GM12878 (cell line): Measurements from ENCODE around the gene NMNAT1. TPM values are rescaled to one million over a fixed set of nuclear protein-coding genes. Genes with fewer than 3 reads are reported as not detected.

Experiments
- ATAC-seq: fragments of 200-7000 bp; cut with Tn5 transposase; 3 replicates; pipeline ENCODE4 v1.9.1; 2020; ENCODE audit warnings: mild to moderate bottlenecking, moderate library complexity
- BruUV-seq: library from RNA; stranded (reverse); fragments of 400-500 nt; replicated peaks from 2 replicates; lab custom pipeline; 2021; lab: Mats Ljungman, UMichigan
- CTCF ChIA-PET: fragments of 300-600 bp; sonication (Branson Sonifier 250); formaldehyde crosslinking; extraction: SDS; loops from one replicate; lab custom pipeline; 2021; ENCODE audit warnings: inconsistent platforms; lab: Yijun Ruan, JAX
- POLR2A ChIA-PET: fragments of 350-600 bp; formaldehyde crosslinking; extraction: SDS; loops from one replicate; lab custom pipeline; 2021; ENCODE audit warnings: inconsistent platforms; lab: Charles Lee
- RAD21 ChIA-PET: fragments of 300-600 bp; sonication (Branson Sonifier 250); formaldehyde crosslinking; loops from one replicate; lab custom pipeline; 2023; ENCODE audit warnings: antibody characterized with exemption; ENCODE audit not compliant: unreplicated experiment; lab: Charles Lee
- SMC1A ChIA-PET: fragments of 300-600 bp; sonication (Branson Sonifier 250); formaldehyde crosslinking; loops from one replicate; lab custom pipeline; 2023; ENCODE audit not compliant: unreplicated experiment, uncharacterized antibody; lab: Charles Lee
- DNase-seq: peaks from one replicate; pipeline ENCODE4 v3.0.0-alpha.2; 2011; ENCODE audit warnings: low read depth, low spot score
- FAIRE-seq: peaks from 3 replicates; lab custom pipeline; 2011; peaks lifted over from hg19 to GRCh38; lab: Jason Lieb, UNC
- H2AFZ ChIP-seq: 2 replicates; pipeline ENCODE4 v1.6.0; 2011; ENCODE audit warnings: low read depth, low read length, control low read depth; ENCODE audit not compliant: control insufficient read depth
- H3K27ac ChIP-seq: 2 replicates; pipeline ENCODE4 v1.5.1; 2011; ENCODE audit warnings: control low read depth; ENCODE audit not compliant: control insufficient read depth, insufficient read depth
- H3K27me3 ChIP-seq, 2 experiments: replicated peaks in 1 of 2; 2 replicates each; pipeline versions ENCODE4 v1.6.0 to v1.6.1; 2011; ENCODE audit warnings: low read length in 1 of 2; ENCODE audit not compliant: control insufficient read depth in 2 of 2, insufficient read depth in 2 of 2
- H3K36me3 ChIP-seq, 2 experiments: 2 replicates each; pipeline ENCODE4 v1.5.1; 2011; ENCODE audit warnings: low read length in 1 of 2; ENCODE audit not compliant: control insufficient read depth in 2 of 2, insufficient read depth in 2 of 2
- H3K4me1 ChIP-seq: 2 replicates; pipeline ENCODE4 v1.6.1; 2011; ENCODE audit warnings: mild to moderate bottlenecking, low read length, moderate library complexity, mixed read lengths; ENCODE audit not compliant: control insufficient read depth, insufficient read depth
- H3K4me2 ChIP-seq: 2 replicates; pipeline ENCODE4 v1.6.0; 2011; ENCODE audit warnings: control low read depth; ENCODE audit not compliant: control insufficient read depth, insufficient read depth
- H3K4me3 ChIP-seq: fragments of 200-600 bp; sonication (generic); 2 replicates; pipeline ENCODE4 v1.5.1; 2016
- H3K79me2 ChIP-seq: 2 replicates; pipeline ENCODE4 v1.6.0; 2011; ENCODE audit warnings: low read length; ENCODE audit not compliant: control insufficient read depth, insufficient read depth
- H3K9ac ChIP-seq: 2 replicates; pipeline ENCODE4 v1.8.0; 2011; ENCODE audit warnings: low read length, control low read depth, mixed read lengths; ENCODE audit not compliant: control insufficient read depth, insufficient read depth
- H3K9me3 ChIP-seq: replicated peaks from 3 replicates; pipeline ENCODE4 v1.5.1; 2011; ENCODE audit warnings: mild to moderate bottlenecking, low read length; ENCODE audit not compliant: control insufficient read depth, insufficient read depth
- H4K20me1 ChIP-seq: 2 replicates; pipeline ENCODE4 v1.6.0; 2011; ENCODE audit not compliant: control insufficient read depth, insufficient read depth
- JUNB ChIP-seq: IDR thresholded peaks from 2 replicates; pipeline ENCODE4 v1.6.1; 2016; ENCODE audit warnings: antibody characterized with exemption, mild to moderate bottlenecking
- MYC ChIP-seq: IDR thresholded peaks from 2 replicates; pipeline ENCODE4 v1.6.1; 2011; ENCODE audit warnings: mild to moderate bottlenecking, low read length, moderate library complexity, inconsistent platforms; ENCODE audit not compliant: insufficient read depth, insufficient replicate concordance, insufficient read length, severe bottlenecking
- PKNOX1 ChIP-seq: fragments of 450-650 bp; IDR thresholded peaks from 2 replicates; pipeline ENCODE4 v1.6.1; 2016; ENCODE audit warnings: mild to moderate bottlenecking
- WGBS: methylation state at CpG from one replicate; pipeline ENCODE4 v1.1.6; 2016; ENCODE audit warnings: low lambda C conversion rate; ENCODE audit not compliant: insufficient replicate concordance, insufficient coverage; ENCODE audit errors: missing lambda C conversion rate; 5-methylcytosine and 5-hydroxymethylcytosine counted together
- in situ Hi-C: fragments of 300-500 bp; cut with MboI; formaldehyde crosslinking; loops from 9 replicates; pipeline ENCODE4 v1.14.3; 2018; ENCODE audit warnings: mixed read lengths
- intact Hi-C: fragments of 100-400 bp; cut with micrococcal nuclease; formaldehyde crosslinking; loops from one replicate; pipeline ENCODE4 v1.14.2; 2022; ENCODE audit not compliant: unreplicated experiment
- polyA plus RNA-seq, 11 experiments: library from polyadenylated mRNA; depleted of rRNA in 4 of 11; unstranded in 6 of 11; stranded (reverse) in 5 of 11; fragments of >200 nt; fragmentation: Nextera tagmentation in 4 of 11; fragmentation: Illumina TruSeq in 1 of 11; extraction: Ambion mirVana in 4 of 11; extraction: Trizol in 1 of 11; gene quantifications; 1 replicate in 1 of 11; 2 replicates in 10 of 11; pipeline versions ENCODE4 v1.2.1 to v1.2.3, GENCODE V29; 2011 to 2016; ENCODE audit warnings: inconsistent platforms in 2 of 11, missing spikeins in 2 of 11, low read depth in 1 of 11
- total RNA-seq, 4 experiments: library from RNA; depleted of rRNA in 3 of 4; stranded (reverse); fragments of >200 nt in 3 of 4; fragmentation: Illumina TruSeq in 1 of 4; extraction: Trizol in 1 of 4; gene quantifications; 2 replicates each; pipeline versions ENCODE4 v1.2.1 to v1.2.3, GENCODE V29; 2013 to 2021

The NMNAT1 gene
- total and polyA plus RNA-seq, 10 of the 15 experiments (the other 5 are each of a cell fraction or from before 2014, with no cell fraction given): 7.2 to 16.7 (median 11.7) TPM

- FAIRE-seq: no peak
- no peak overlapping the region for H3K9ac ChIP-seq
These were observed 13.6 kb upstream of the NMNAT1 start for GRCh38 chr1:9929431-9930385.

More at GRCh38 chr1:9929431-9930385, 13.6 kb upstream of the NMNAT1 start:
- ATAC-seq: no peak
- H3K79me2 ChIP-seq: no peaks in the 10 kb centered on the region
- no peak overlapping the region for H3K4me3 ChIP-seq
- intact Hi-C loops: no loop called here
- WGBS: 92% methylated on average over 15 of the region's 15 CpGs
- BruUV-seq: no TSS peak
- RAD21 ChIA-PET: no interaction called here
- no peak for TF ChIP-seq MYC
- TF ChIP-seq JUNB: no peak
- no peak for TF ChIP-seq PKNOX1
- TF ChIP-seq, all 136 proteins: peak for 0
- H3K27me3 ChIP-seq: no peaks in the 10 kb centered on the region
- no peak overlapping the region for H2AFZ ChIP-seq
- H3K4me1 ChIP-seq: peaks cover 9% of the 10 kb centered on the region
- ChIA-PET SMC1A (interaction anchor here (0.6 to 1.2 kb wide), 3 partner anchors 8 to 289 kb away, joined by 3 read pairs; no protein-coding TSS in a partner anchor), CTCF (interaction anchor here (0.9 kb wide), 1 partner anchor 55 kb away, joined by 3 read pairs; no protein-coding TSS in a partner anchor), POLR2A (interaction anchor here (0.5 to 1.1 kb wide), 2 partner anchors 10 to 928 kb away, joined by 4 to 5 read pairs; no protein-coding TSS in a partner anchor)
- in situ Hi-C loops: no loop called here
- no peak for DNase-seq
- H3K4me2 ChIP-seq: no peak overlapping the region
- H3K36me3 ChIP-seq: peaks cover 0 to 8% of the 10 kb centered on the region in 2 experiments; a peak in 2 of 4 replicates
- no peaks in the 10 kb centered on the region for H4K20me1 ChIP-seq
- H3K9me3 ChIP-seq: no peaks in the 10 kb centered on the region
- no peak overlapping the region for H3K27ac ChIP-seq
